Thyroid gland (tissue), 4 donors: ENCODE measurements around the gene MTFMT. TPM values are rescaled to one million over a fixed set of nuclear protein-coding genes. Genes with fewer than 3 reads are reported as not detected.

Experiments
- DNase-seq, 2 donors: peaks; one replicate each; pipeline ENCODE4 v3.0.0-alpha.2; 2019
- H3K27ac ChIP-seq, 3 donors: fragments of 200-600 bp; sonication (generic); 1 replicate in 2 of 3; 2 replicates in 1 of 3; pipeline ENCODE4 v1.5.1; 2016 to 2019; ENCODE audit warnings: mild to moderate bottlenecking in 1 of 3, moderate library complexity in 1 of 3
- H3K27me3 ChIP-seq: fragments of 200-600 bp; sonication (generic); one replicate; pipeline ENCODE4 v1.5.1; 2019
- H3K36me3 ChIP-seq, 2 donors: fragments of 200-600 bp; sonication (generic); one replicate each; pipeline ENCODE4 v1.5.1; 2016 to 2019
- H3K4me1 ChIP-seq, 2 donors: fragments of 200-600 bp; sonication (generic); one replicate each; pipeline ENCODE4 v1.5.1; 2017 to 2019
- H3K4me3 ChIP-seq, 3 donors: fragments of 200-600 bp; sonication (generic); replicated peaks in 1 of 3; 1 replicate in 2 of 3; 2 replicates in 1 of 3; pipeline ENCODE4 v1.5.1; 2016; ENCODE audit warnings: mild to moderate bottlenecking in 1 of 3
- H3K9me3 ChIP-seq: fragments of 200-600 bp; sonication (generic); one replicate; pipeline ENCODE4 v1.5.1; 2017
- CTCF ChIP-seq, 6 experiments: fragments of 200-600 bp in 3 of 6; fragments of 450-650 bp in 3 of 6; sonication (generic) in 3 of 6; IDR thresholded peaks; one replicate each; pipeline ENCODE4 v1.5.1; 2016 to 2019; ENCODE audit warnings: antibody characterized with exemption in 6 of 6, mild to moderate bottlenecking in 2 of 6, inconsistent platforms in 1 of 6, moderate library complexity in 1 of 6
- POLR2A ChIP-seq, 2 donors: fragments of 450-650 bp; IDR thresholded peaks; one replicate each; pipeline ENCODE4 v1.6.1; 2017; ENCODE audit warnings: antibody characterized with exemption in 2 of 2, mild to moderate bottlenecking in 2 of 2, moderate library complexity in 1 of 2
- WGBS, 2 donors: methylation state at CpG; one replicate each; pipeline ENCODE4 v1.1.5; 2017; 5-methylcytosine and 5-hydroxymethylcytosine counted together
- intact Hi-C: fragments of 100-400 bp; cut with DNase I; formaldehyde crosslinking; loops from one replicate; pipeline ENCODE4 v1.15.1; 2023
- total RNA-seq, 4 donors: library from RNA; depleted of rRNA; stranded (reverse); fragments of >200 nt; gene quantifications; one replicate each; pipeline ENCODE4 v1.2.3, GENCODE V29; 2016

MTFMT gene
- total RNA-seq, 4 donors from 2014 or later, result 20.7 to 31.6 (median 27.1) TPM

- WGBS, 2 donors, result 92 to 95% methylated on average over 3 of the region's 3 CpGs
- no peaks in the 10 kb centered on the region for H3K27me3 ChIP-seq
- peaks cover 15 to 43% of the 10 kb centered on the region in 2 donors for H3K4me1 ChIP-seq
- DNase-seq, result no peak
- TF ChIP-seq CTCF (IDR thresholded peaks at IDR 0.05), result no peak
- no peak for TF ChIP-seq POLR2A (IDR thresholded peaks at IDR 0.05)
- intact Hi-C loops, result no loop called here
- no peaks in the 10 kb centered on the region for H3K9me3 ChIP-seq
- no peak overlapping the region for H3K4me3 ChIP-seq
- H3K36me3 ChIP-seq, result no peaks in the 10 kb centered on the region
- peak overlapping the region in 1 of 3 donors; percentile 55 for H3K27ac ChIP-seq
These were observed 43.2 kb upstream of the MTFMT start for GRCh38 chr15:65072617-65073016.

- no peaks in the 10 kb centered on the region for H3K9me3 ChIP-seq
- H3K4me3 ChIP-seq, result no peak overlapping the region
- no peak for DNase-seq
- TF ChIP-seq CTCF (IDR thresholded peaks at IDR 0.05) (no peak), POLR2A (IDR thresholded peaks at IDR 0.05) (no peak)
- peak overlapping the region in 1 of 3 donors; percentile 55 for H3K27ac ChIP-seq
- H3K4me1 ChIP-seq, result peaks cover 15 to 44% of the 10 kb centered on the region in 2 donors
- 82% methylated on average over 1 of the region's 1 CpG for WGBS, 2 donors
- H3K27me3 ChIP-seq, result no peaks in the 10 kb centered on the region
- intact Hi-C loops, result no loop called here
- H3K36me3 ChIP-seq, result no peaks in the 10 kb centered on the region
These were observed 42.6 kb upstream of the MTFMT start for GRCh38 chr15:65072027-65072426.

- Histone ChIP-seq H3K4me1 (peaks cover 15 to 44% of the 10 kb centered on the region in 2 donors), H3K27ac (peak overlapping the region; percentile 0 to 55 (median 1)), H3K27me3 (no peaks in the 10 kb centered on the region), H3K36me3 (no peaks in the 10 kb centered on the region), H3K9me3 (no peaks in the 10 kb centered on the region), H3K4me3 (no peak overlapping the region)
- TF ChIP-seq CTCF (IDR thresholded peaks at IDR 0.05) (no peak), POLR2A (IDR thresholded peaks at IDR 0.05) (no peak)
- 24% methylated on average over 5 of the region's 5 CpGs; no CpG with 5 or more reads in 1 of the 2 donors for WGBS, 2 donors
- intact Hi-C loops, result no loop called here
- DNase-seq, result peak; percentile 83 to 85
These were observed 42.0 kb upstream of the MTFMT start for GRCh38 chr15:65071381-65071811.

- H3K9me3 ChIP-seq, result no peaks in the 10 kb centered on the region
- no peak for TF ChIP-seq CTCF (IDR thresholded peaks at IDR 0.05)
- TF ChIP-seq POLR2A (IDR thresholded peaks at IDR 0.05), result no peak
- H3K36me3 ChIP-seq, result no peaks in the 10 kb centered on the region
- H3K4me1 ChIP-seq, result peaks cover 15 to 44% of the 10 kb centered on the region in 2 donors
- H3K4me3 ChIP-seq, result no peak overlapping the region
- H3K27me3 ChIP-seq, result no peaks in the 10 kb centered on the region
- peak overlapping the region in 1 of 3 donors; percentile 55 for H3K27ac ChIP-seq
- 73 to 80% methylated on average over 5 of the region's 5 CpGs for WGBS, 2 donors
- intact Hi-C loops, result no loop called here
- DNase-seq, result peak; percentile 36 to 58
These were observed 40.5 kb upstream of the MTFMT start for GRCh38 chr15:65069779-65070546.

GRCh38 chr15:65069179-65069578 is 39.7 kb upstream of the MTFMT start:
- Histone ChIP-seq H3K27ac (no peak overlapping the region), H3K9me3 (no peaks in the 10 kb centered on the region), H3K4me1 (peaks cover 15 to 44% of the 10 kb centered on the region in 2 donors), H3K27me3 (no peaks in the 10 kb centered on the region), H3K36me3 (no peaks in the 10 kb centered on the region), H3K4me3 (no peak overlapping the region)
- TF ChIP-seq CTCF (IDR thresholded peaks at IDR 0.05) (no peak), POLR2A (IDR thresholded peaks at IDR 0.05) (no peak)
- no peak for DNase-seq
- WGBS, 2 donors, result 20 to 78% methylated on average over 1 of the region's 1 CpG
- intact Hi-C loops, result no loop called here
